HG02885 (cell line): Measurements from ENCODE around the gene IL12A.

Experiments
- ATAC-seq: cut with Tn5 transposase; IDR thresholded peaks from one replicate; pipeline ENCODE4 v1.9.1; 2021; ENCODE audit warnings: mild to moderate bottlenecking; ENCODE audit not compliant: unreplicated experiment, poor library complexity

Gene IL12A

DNA sequence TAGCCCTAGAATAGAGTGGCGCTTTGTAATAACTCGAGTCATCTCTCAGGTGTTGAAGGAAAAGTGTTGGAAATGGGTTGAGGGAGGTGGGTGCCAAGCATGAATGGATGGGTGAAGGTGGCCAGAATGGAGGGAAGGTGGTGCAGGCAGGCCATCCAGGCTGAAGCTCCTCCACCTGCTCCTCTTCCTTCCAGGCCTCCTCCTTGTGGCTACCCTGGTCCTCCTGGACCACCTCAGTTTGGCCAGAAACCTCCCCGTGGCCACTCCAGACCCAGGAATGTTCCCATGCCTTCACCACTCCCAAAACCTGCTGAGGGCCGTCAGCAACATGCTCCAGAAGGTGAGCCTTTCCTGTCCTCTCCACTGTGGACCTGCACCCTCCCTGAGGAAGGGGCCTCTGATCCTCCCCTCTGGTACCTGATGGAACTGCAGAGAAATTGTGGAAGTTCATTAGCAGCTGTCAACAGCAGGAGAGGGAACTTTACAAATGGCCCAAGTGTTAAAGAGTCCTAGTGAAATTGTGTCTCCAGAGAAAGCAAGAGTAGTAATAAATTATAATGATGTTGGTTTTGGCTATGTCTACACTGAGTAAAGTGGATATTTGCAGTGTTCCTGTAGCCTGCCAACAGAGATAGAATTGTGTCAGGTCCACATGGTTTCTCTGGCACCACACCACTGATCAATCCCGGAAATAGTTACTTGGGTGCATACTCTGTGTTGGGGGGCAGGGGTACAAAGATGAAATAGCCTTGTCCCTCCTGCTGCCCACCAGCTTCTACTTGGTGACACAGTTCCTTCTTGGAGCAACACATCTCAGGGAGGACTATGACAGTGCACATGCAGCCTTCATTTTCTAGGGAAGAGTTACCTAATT, 1.6 kb downstream of the IL12A start:
- no peak for ATAC-seq

DNA sequence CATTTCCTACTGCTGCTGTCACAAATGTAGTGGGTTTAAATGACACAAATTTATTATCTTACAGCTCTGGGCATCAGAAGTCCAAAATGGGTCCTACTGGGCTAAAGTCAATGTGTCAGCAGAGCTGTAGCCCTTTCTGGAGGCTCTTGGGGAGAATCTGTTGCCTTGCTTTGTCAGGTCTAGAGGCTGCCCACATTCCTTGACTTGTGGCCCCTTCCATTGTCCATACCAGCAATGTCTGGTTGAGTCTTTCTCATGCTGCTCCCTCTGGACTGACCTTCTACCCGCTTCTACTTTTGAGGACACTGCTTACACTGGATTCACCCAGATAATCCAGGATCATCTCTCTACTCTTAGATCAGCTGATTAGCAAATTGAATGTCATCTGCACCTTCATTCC, 3.0 kb downstream of the IL12A start:
- ATAC-seq: no peak

- no peak for ATAC-seq
Measured at GRCh38 chr3:159992589-159992988, 4.0 kb downstream of the IL12A start.

DNA sequence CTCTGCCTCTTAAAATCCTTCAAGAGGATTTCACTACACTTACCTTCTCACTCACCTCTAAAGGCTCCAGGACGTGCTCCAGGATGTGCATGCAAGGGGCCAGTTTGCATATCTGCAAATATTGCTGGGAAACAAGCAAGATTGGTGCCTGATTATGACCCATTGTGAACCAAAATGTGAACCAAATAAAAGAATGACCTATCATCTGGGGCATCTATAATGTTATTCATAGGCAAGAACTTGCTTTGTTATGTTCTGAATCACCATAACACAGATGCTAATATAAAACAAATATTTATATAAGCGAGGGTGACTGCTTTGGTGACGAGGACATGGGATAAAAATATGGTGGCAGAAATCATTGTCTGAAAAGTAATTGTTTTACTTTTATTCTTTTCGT, 5.5 kb downstream of the IL12A start:
- ATAC-seq: no peak

DNA sequence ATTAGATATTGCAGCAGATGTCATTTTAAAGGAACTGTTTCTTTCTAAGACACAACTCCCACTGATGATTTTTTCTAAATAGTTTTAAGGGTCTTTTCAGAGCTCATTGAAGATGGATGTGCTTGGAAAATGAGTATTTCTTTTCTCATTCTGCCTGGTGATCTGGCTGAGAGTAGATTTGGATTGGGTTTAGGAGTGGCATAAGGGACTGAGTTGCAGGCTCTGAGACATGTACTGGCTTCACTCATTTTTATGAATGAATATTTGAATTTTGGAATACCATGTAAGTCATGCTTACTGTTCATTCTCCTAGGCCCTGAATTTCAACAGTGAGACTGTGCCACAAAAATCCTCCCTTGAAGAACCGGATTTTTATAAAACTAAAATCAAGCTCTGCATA, 6.5 kb downstream of the IL12A start:
- no peak for ATAC-seq

GRCh38 chr3:159996018-159996417, 7.4 kb downstream of the IL12A start:
- ATAC-seq: no peak

GRCh38 chr3:159996959-159997358, 8.3 kb downstream of the IL12A start:
- no peak for ATAC-seq

GRCh38 chr3:160001148-160001760, 12.6 kb downstream of the IL12A start:
- no peak for ATAC-seq

- no peak for ATAC-seq
Measured at GRCh38 chr3:160001850-160002623, 13.4 kb downstream of the IL12A start.

DNA sequence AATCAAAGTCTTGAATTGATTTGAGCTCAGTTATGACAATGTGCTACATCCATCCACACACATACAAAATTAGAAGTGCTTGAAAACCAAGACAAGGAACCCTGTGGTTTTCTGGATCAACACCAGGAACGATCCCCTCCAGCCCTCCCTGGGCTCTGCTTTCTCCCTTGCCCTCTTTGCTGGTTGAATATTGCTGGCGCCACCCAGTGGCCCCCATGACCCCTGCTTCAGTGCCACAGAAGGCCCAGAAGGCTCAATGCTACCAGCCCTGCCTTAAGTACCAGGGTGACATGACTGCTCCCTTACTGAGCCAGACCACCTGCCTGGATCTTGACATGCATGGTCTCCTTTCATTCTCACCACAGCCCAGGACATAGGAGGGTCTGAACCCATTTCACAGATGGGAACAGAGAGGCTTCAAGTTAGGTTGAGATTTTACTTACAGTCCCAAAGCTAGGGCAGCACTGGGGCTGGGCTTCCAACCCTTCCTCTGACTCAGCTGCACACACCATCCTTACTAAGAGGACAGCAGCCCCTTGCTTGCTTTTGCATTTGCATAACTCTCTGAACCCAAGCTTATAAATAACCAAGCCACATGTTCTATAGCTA, 15.0 kb downstream of the IL12A start:
- peak; percentile 86 for ATAC-seq

DNA sequence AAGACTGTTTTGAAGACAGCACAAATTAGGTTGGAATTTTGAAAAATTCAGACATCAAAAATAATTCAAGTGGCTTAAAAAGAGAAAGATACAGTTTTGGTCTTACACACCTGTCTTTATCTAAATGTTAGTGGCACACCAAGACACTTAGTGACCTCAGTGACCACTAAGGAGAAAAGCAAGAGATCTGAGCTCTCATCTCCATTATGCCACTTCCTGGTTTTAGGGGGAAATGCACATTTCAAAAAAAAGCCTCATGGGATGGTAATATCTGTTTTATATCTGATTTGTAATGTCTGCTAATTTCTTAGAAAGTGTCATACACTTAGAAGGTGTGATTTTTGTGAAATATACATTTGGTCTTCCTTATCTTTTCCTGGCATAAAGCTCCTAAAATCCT, 16.4 kb downstream of the IL12A start:
- no peak for ATAC-seq

- peak; percentile 43 for ATAC-seq
Measured at GRCh38 chr3:160006282-160007163, 17.9 kb downstream of the IL12A start.

DNA sequence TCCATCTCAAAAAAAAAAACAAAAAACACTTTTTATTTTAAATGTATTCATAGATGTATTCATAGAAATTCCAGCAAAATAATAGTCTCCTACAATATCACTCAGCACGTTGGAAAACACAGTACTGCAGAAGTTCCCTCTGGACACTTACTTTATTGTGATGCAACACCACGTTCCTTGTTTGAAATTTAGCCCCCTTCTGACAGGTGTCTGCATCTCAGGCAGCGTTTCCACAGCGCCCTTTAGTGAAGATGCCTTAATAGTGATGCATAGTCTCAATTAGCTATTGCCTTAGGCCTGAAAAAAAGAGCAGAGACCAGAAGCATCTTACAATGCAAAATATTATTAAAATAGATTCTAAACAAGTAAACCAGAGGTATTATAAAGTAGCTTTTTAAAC, 20.3 kb downstream of the IL12A start:
- ATAC-seq: no peak

GRCh38 chr3:160009525-160009924, 20.9 kb downstream of the IL12A start:
- no peak for ATAC-seq

- ATAC-seq: peak; percentile 73
Measured at GRCh38 chr3:160010578-160010977, 21.9 kb downstream of the IL12A start.

GRCh38 chr3:160012108-160012507, 23.5 kb downstream of the IL12A start:
- ATAC-seq: peak; percentile 84

DNA sequence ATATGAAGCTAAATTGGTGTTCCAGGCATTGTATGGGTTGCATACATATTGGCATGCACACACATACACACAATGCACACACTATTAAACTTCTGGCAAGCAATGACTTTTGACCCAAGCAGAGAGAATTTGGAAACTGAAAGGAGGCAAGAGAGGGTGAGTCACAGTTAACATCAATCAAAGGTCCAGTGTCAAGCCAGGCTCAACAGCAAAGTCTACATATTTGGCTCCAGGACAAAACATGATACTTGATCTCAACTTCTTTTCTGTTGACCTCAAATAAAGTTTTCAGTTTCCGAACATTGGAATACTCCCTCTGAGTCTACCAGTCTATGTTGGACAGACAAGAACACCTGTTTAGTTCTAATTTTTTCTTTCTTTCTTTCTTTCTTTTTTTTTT, 28.3 kb downstream of the IL12A start:
- ATAC-seq: no peak

DNA sequence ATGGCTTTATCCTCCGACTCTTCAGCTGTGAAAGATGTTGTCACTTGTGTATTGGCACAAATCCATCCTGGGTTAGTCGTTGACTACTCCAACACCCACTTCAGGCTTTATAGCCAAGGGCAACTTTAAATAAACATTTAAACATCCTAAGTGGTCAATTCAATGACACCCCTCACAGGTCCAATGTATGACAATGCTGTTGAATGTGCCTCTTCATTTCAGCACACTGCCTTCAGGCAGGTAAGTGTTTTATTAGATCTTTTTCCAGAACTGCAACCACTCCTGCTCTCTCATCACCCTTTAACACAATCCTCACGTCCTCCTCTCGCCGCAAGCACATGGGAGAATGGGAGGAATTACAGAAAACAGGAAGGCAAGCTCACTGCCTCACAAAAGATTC, 30.3 kb downstream of the IL12A start:
- no peak for ATAC-seq

- no peak for ATAC-seq
Measured at GRCh38 chr3:160020057-160020711, 31.5 kb downstream of the IL12A start.
